GM12878 (cell line): ENCODE results near the gene DNAH9. TPM values are rescaled to one million over a fixed set of nuclear protein-coding genes. Genes with fewer than 3 reads are reported as not detected.

ENCODE experiments used
- ATAC-seq: fragments of 200-7000 bp; cut with Tn5 transposase; 3 replicates; pipeline ENCODE4 v1.9.1; 2020; ENCODE audit warnings: mild to moderate bottlenecking, moderate library complexity
- BruUV-seq: library from RNA; stranded (reverse); fragments of 400-500 nt; replicated peaks from 2 replicates; lab custom pipeline; 2021; lab: Mats Ljungman, UMichigan
- CTCF ChIA-PET: fragments of 300-600 bp; sonication (Branson Sonifier 250); formaldehyde crosslinking; extraction: SDS; loops from one replicate; lab custom pipeline; 2021; ENCODE audit warnings: inconsistent platforms; lab: Yijun Ruan, JAX
- POLR2A ChIA-PET: fragments of 350-600 bp; formaldehyde crosslinking; extraction: SDS; loops from one replicate; lab custom pipeline; 2021; ENCODE audit warnings: inconsistent platforms; lab: Charles Lee
- RAD21 ChIA-PET: fragments of 300-600 bp; sonication (Branson Sonifier 250); formaldehyde crosslinking; loops from one replicate; lab custom pipeline; 2023; ENCODE audit warnings: antibody characterized with exemption; ENCODE audit not compliant: unreplicated experiment; lab: Charles Lee
- SMC1A ChIA-PET: fragments of 300-600 bp; sonication (Branson Sonifier 250); formaldehyde crosslinking; loops from one replicate; lab custom pipeline; 2023; ENCODE audit not compliant: unreplicated experiment, uncharacterized antibody; lab: Charles Lee
- DNase-seq: peaks from one replicate; pipeline ENCODE4 v3.0.0-alpha.2; 2011; ENCODE audit warnings: low read depth, low spot score
- FAIRE-seq: peaks from 3 replicates; lab custom pipeline; 2011; peaks lifted over from hg19 to GRCh38; lab: Jason Lieb, UNC
- H2AFZ ChIP-seq: 2 replicates; pipeline ENCODE4 v1.6.0; 2011; ENCODE audit warnings: low read depth, low read length, control low read depth; ENCODE audit not compliant: control insufficient read depth
- H3K27ac ChIP-seq: 2 replicates; pipeline ENCODE4 v1.5.1; 2011; ENCODE audit warnings: control low read depth; ENCODE audit not compliant: control insufficient read depth, insufficient read depth
- H3K27me3 ChIP-seq, 2 experiments: replicated peaks in 1 of 2; 2 replicates each; pipeline versions ENCODE4 v1.6.0 to v1.6.1; 2011; ENCODE audit warnings: low read length in 1 of 2; ENCODE audit not compliant: control insufficient read depth in 2 of 2, insufficient read depth in 2 of 2
- H3K36me3 ChIP-seq, 2 experiments: 2 replicates each; pipeline ENCODE4 v1.5.1; 2011; ENCODE audit warnings: low read length in 1 of 2; ENCODE audit not compliant: control insufficient read depth in 2 of 2, insufficient read depth in 2 of 2
- H3K4me1 ChIP-seq: 2 replicates; pipeline ENCODE4 v1.6.1; 2011; ENCODE audit warnings: mild to moderate bottlenecking, low read length, moderate library complexity, mixed read lengths; ENCODE audit not compliant: control insufficient read depth, insufficient read depth
- H3K4me2 ChIP-seq: 2 replicates; pipeline ENCODE4 v1.6.0; 2011; ENCODE audit warnings: control low read depth; ENCODE audit not compliant: control insufficient read depth, insufficient read depth
- H3K4me3 ChIP-seq: fragments of 200-600 bp; sonication (generic); 2 replicates; pipeline ENCODE4 v1.5.1; 2016
- H3K79me2 ChIP-seq: 2 replicates; pipeline ENCODE4 v1.6.0; 2011; ENCODE audit warnings: low read length; ENCODE audit not compliant: control insufficient read depth, insufficient read depth
- H3K9ac ChIP-seq: 2 replicates; pipeline ENCODE4 v1.8.0; 2011; ENCODE audit warnings: low read length, control low read depth, mixed read lengths; ENCODE audit not compliant: control insufficient read depth, insufficient read depth
- H3K9me3 ChIP-seq: replicated peaks from 3 replicates; pipeline ENCODE4 v1.5.1; 2011; ENCODE audit warnings: mild to moderate bottlenecking, low read length; ENCODE audit not compliant: control insufficient read depth, insufficient read depth
- H4K20me1 ChIP-seq: 2 replicates; pipeline ENCODE4 v1.6.0; 2011; ENCODE audit not compliant: control insufficient read depth, insufficient read depth
- HDGF ChIP-seq: fragments of 450-650 bp; IDR thresholded peaks from 2 replicates; pipeline ENCODE4 v1.6.1; 2016; ENCODE audit warnings: antibody characterized with exemption
- IKZF2 ChIP-seq, 2 experiments: fragments of 450-650 bp; IDR thresholded peaks; 2 replicates each; pipeline ENCODE4 v1.6.1; 2017; ENCODE audit warnings: mild to moderate bottlenecking in 2 of 2, moderate library complexity in 2 of 2
- RAD21 ChIP-seq: IDR thresholded peaks from 2 replicates; pipeline ENCODE4 v1.6.1; 2011; ENCODE audit warnings: mild to moderate bottlenecking, low read depth, low read length, moderate library complexity; ENCODE audit not compliant: insufficient read depth
- SIX5 ChIP-seq: IDR thresholded peaks from 2 replicates; pipeline ENCODE4 v1.6.1; 2011; ENCODE audit warnings: mild to moderate bottlenecking, low read depth, low read length, moderate library complexity; ENCODE audit not compliant: severe bottlenecking
- SMC3 ChIP-seq: IDR thresholded peaks from 2 replicates; pipeline ENCODE4 v1.6.1; 2011; ENCODE audit warnings: low read length, improper control_type of control experiment, borderline replicate concordance
- WGBS: methylation state at CpG from one replicate; pipeline ENCODE4 v1.1.6; 2016; ENCODE audit warnings: low lambda C conversion rate; ENCODE audit not compliant: insufficient replicate concordance, insufficient coverage; ENCODE audit errors: missing lambda C conversion rate; 5-methylcytosine and 5-hydroxymethylcytosine counted together
- in situ Hi-C: fragments of 300-500 bp; cut with MboI; formaldehyde crosslinking; loops from 9 replicates; pipeline ENCODE4 v1.14.3; 2018; ENCODE audit warnings: mixed read lengths
- intact Hi-C: fragments of 100-400 bp; cut with micrococcal nuclease; formaldehyde crosslinking; loops from one replicate; pipeline ENCODE4 v1.14.2; 2022; ENCODE audit not compliant: unreplicated experiment
- polyA plus RNA-seq, 11 experiments: library from polyadenylated mRNA; depleted of rRNA in 4 of 11; unstranded in 6 of 11; stranded (reverse) in 5 of 11; fragments of >200 nt; fragmentation: Nextera tagmentation in 4 of 11; fragmentation: Illumina TruSeq in 1 of 11; extraction: Ambion mirVana in 4 of 11; extraction: Trizol in 1 of 11; gene quantifications; 1 replicate in 1 of 11; 2 replicates in 10 of 11; pipeline versions ENCODE4 v1.2.1 to v1.2.3, GENCODE V29; 2011 to 2016; ENCODE audit warnings: inconsistent platforms in 2 of 11, missing spikeins in 2 of 11, low read depth in 1 of 11
- total RNA-seq, 4 experiments: library from RNA; depleted of rRNA in 3 of 4; stranded (reverse); fragments of >200 nt in 3 of 4; fragmentation: Illumina TruSeq in 1 of 4; extraction: Trizol in 1 of 4; gene quantifications; 2 replicates each; pipeline versions ENCODE4 v1.2.1 to v1.2.3, GENCODE V29; 2013 to 2021
- TF ChIP-seq, protein P1 (sequence below): fragments of 450-650 bp; IDR thresholded peaks from 2 replicates; pipeline ENCODE4 v1.6.1; 2017; ENCODE audit warnings: mild to moderate bottlenecking, moderate library complexity

The DNAH9 gene
- total and polyA plus RNA-seq, 10 of the 15 experiments (the other 5 are each of a cell fraction or from before 2014, with no cell fraction given): 0.10 to 0.40 (median 0.19) TPM; not detected in 7

DNA sequence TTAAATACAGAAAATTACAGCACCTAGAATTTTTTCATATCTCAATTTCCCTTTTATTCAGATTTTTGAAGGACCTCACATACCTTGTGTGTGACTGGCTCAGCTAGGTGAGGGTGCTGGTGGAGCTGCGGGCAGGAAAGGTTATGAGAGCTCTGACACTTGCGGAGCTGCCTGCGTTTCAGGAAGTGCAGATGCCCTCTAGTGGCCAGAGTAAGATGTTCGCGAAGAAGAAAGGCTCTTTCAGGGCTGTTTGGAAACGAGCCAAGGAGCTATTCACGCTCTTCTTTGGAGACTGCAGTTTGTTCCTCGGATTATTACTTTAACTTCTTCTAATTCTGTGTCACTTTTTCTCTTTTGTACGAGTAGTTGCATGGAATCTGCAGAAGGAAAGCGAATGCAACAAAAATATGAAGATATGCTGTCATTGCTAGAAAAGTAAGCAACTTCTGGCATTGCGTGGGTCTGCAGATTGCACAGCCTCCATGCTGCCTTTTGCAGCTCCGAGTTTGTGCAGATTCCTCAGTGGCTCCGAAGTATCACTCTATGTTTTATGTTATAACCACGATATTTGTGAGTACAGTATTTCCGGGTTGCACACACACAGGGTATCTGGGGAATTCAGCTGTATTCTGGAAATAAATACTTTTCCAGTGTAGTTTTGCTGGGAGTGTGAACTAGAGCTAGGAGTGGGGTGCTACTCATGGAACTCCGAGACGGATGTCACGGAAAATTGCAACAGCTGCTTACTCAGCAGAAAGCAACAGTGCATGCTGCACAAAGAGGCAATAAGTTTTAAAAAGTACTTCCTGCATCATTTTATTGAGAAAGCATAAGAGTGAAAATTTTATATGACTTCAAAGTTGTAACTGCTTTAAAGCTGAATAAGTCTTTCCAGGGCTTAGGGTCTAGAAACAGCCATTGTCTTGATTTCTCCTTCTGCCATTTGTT is 46.3 kb downstream of the DNAH9 start (continued):
- TF ChIP-seq, protein P1, sequence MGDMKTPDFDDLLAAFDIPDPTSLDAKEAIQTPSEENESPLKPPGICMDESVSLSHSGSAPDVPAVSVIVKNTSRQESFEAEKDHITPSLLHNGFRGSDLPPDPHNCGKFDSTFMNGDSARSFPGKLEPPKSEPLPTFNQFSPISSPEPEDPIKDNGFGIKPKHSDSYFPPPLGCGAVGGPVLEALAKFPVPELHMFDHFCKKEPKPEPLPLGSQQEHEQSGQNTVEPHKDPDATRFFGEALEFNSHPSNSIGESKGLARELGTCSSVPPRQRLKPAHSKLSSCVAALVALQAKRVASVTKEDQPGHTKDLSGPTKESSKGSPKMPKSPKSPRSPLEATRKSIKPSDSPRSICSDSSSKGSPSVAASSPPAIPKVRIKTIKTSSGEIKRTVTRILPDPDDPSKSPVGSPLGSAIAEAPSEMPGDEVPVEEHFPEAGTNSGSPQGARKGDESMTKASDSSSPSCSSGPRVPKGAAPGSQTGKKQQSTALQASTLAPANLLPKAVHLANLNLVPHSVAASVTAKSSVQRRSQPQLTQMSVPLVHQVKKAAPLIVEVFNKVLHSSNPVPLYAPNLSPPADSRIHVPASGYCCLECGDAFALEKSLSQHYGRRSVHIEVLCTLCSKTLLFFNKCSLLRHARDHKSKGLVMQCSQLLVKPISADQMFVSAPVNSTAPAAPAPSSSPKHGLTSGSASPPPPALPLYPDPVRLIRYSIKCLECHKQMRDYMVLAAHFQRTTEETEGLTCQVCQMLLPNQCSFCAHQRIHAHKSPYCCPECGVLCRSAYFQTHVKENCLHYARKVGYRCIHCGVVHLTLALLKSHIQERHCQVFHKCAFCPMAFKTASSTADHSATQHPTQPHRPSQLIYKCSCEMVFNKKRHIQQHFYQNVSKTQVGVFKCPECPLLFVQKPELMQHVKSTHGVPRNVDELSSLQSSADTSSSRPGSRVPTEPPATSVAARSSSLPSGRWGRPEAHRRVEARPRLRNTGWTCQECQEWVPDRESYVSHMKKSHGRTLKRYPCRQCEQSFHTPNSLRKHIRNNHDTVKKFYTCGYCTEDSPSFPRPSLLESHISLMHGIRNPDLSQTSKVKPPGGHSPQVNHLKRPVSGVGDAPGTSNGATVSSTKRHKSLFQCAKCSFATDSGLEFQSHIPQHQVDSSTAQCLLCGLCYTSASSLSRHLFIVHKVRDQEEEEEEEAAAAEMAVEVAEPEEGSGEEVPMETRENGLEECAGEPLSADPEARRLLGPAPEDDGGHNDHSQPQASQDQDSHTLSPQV: no peak
- TF ChIP-seq SMC3 (peak; percentile 44; the same call in 1 of the 2 replicates), IKZF2 (IDR thresholded peaks at IDR 0.05) (no peak), HDGF (no peak), RAD21 (peak; percentile 31)

DNA sequence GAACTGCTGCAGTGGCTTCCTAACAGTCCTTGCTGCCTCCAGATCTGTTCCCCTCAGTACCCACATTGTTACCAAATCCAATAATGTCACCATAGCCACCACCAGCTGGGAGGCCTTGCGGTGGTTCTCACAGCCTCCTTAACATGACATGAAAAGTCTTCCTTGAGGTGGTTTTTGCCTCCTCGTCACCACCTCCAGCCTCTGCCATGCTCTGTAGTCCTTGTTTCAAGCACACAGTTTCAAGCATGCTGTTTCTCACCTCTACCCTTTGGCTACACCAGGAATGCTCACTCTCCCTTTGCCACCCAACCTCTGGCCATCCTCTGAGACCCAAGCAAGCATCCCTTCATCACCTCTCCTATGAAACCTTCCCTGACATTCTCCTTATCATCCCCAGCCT is 47.2 kb downstream of the DNAH9 start:
- no peak for TF ChIP-seq SIX5
- Histone ChIP-seq H3K79me2 (no peaks in the 10 kb centered on the region), H3K27me3 (no peaks in the 10 kb centered on the region), H3K27ac (no peak overlapping the region), H3K9me3 (no peaks in the 10 kb centered on the region; the same call in 2 of the 3 replicates), H3K4me1 (no peaks in the 10 kb centered on the region), H3K9ac (no peak overlapping the region), H4K20me1 (no peaks in the 10 kb centered on the region), H3K4me2 (no peak overlapping the region), H3K36me3 (no peaks in the 10 kb centered on the region), H3K4me3 (no peak overlapping the region), H2AFZ (no peak overlapping the region)
- in situ Hi-C loops: loop anchor here (25.0 kb wide), 2 partner anchors 758 to 1008 kb away; no protein-coding TSS in a partner anchor
- ChIA-PET CTCF (interaction anchor here (1.4 to 2.2 kb wide), 2 partner anchors 10 to 769 kb away, joined by 8 to 28 read pairs; no protein-coding TSS in a partner anchor), POLR2A (no interaction called here), RAD21 (no interaction called here), SMC1A (no interaction called here)
- intact Hi-C loops: no loop called here
- 73% methylated on average over 2 of the region's 2 CpGs for WGBS
- BruUV-seq: no TSS peak
- FAIRE-seq (no peak), ATAC-seq (no peak), DNase-seq (no peak)
